ENCODE data around the gene NFATC3.

Gene NFATC3

GRCh38 chr16:68190736-68191510, 105.8 kb downstream of the NFATC3 start:
- DNase-seq: no peak

- no peak for DNase-seq
Measured at GRCh38 chr16:68194251-68194650, 109.1 kb downstream of the NFATC3 start.

- DNase-seq: no peak
Measured at GRCh38 chr16:68197250-68197649, 112.1 kb downstream of the NFATC3 start.

GRCh38 chr16:68200088-68200783, 115.1 kb downstream of the NFATC3 start:
- no peak for DNase-seq

GRCh38 chr16:68202091-68202519, 116.9 kb downstream of the NFATC3 start:
- DNase-seq: peak; percentile 83

GRCh38 chr16:68206245-68206644, 121.1 kb downstream of the NFATC3 start:
- DNase-seq: no peak

- no peak for DNase-seq
Measured at GRCh38 chr16:68214726-68215125, 129.6 kb downstream of the NFATC3 start.

GRCh38 chr16:68215302-68215701, 130.1 kb downstream of the NFATC3 start:
- DNase-seq: no peak

- no peak for DNase-seq
Measured at GRCh38 chr16:68216240-68216639, 131.1 kb downstream of the NFATC3 start.

- DNase-seq: no peak
Measured at GRCh38 chr16:68217506-68217905, 132.3 kb downstream of the NFATC3 start.

GRCh38 chr16:68219725-68220351, 134.7 kb downstream of the NFATC3 start:
- no peak for DNase-seq

GRCh38 chr16:68223072-68223471, 137.9 kb downstream of the NFATC3 start:
- DNase-seq: no peak

GRCh38 chr16:68226116-68226515, 140.9 kb downstream of the NFATC3 start:
- DNase-seq: no peak

GRCh38 chr16:68227183-68227793, 142.1 kb downstream of the NFATC3 start:
- no peak for DNase-seq

GRCh38 chr16:68227850-68228553, 142.8 kb downstream of the NFATC3 start:
- DNase-seq: no peak

- no peak for DNase-seq
Measured at GRCh38 chr16:68228652-68229051, 143.5 kb downstream of the NFATC3 start.

GRCh38 chr16:68229431-68230175, 144.4 kb downstream of the NFATC3 start:
- peak; percentile 24 for DNase-seq

GRCh38 chr16:68230176-68230571, 145.0 kb downstream of the NFATC3 start:
- no peak for DNase-seq

- no peak for DNase-seq
Measured at GRCh38 chr16:68230956-68231355, 145.8 kb downstream of the NFATC3 start.

GRCh38 chr16:68231384-68232136, 146.4 kb downstream of the NFATC3 start:
- no peak for DNase-seq

- DNase-seq: no peak
Measured at GRCh38 chr16:68232335-68232734, 147.2 kb downstream of the NFATC3 start.
